HEK293 (cell line): Measurements from ENCODE around the gene NBPF20.
"Not testable (repeated sequence)": the region's sequence is repeated elsewhere in the genome, so short reads cannot be mapped to it uniquely, and the experiment has no call there.

Source experiments
- ZBTB7A ChIP-seq: fragments of 450-650 bp; formaldehyde crosslinking; IDR thresholded peaks from 2 replicates; pipeline ENCODE4 v1.5.1; 2016; ENCODE audit warnings: low read depth, missing biosample characterization, missing genetic modification characterization
- ZFP41 ChIP-seq: fragments of 450-650 bp; formaldehyde crosslinking; IDR thresholded peaks from 2 replicates; pipeline ENCODE4 v1.5.1; 2016; ENCODE audit warnings: missing biosample characterization, missing genetic modification characterization, borderline replicate concordance
- ZNF16 ChIP-seq: fragments of 450-650 bp; formaldehyde crosslinking; IDR thresholded peaks from 2 replicates; pipeline ENCODE4 v1.5.1; 2016; ENCODE audit warnings: low read depth, missing biosample characterization, missing genetic modification characterization
- ZNF274 ChIP-seq, 2 experiments: fragments of 200-500 bp in 1 of 2; fragments of 450-650 bp in 1 of 2; sonication (Bioruptor generic) in 1 of 2; formaldehyde crosslinking in 1 of 2; IDR thresholded peaks; 2 replicates each; pipeline versions ENCODE4 v1.5.1 to v1.6.1; 2014 to 2016; ENCODE audit warnings: borderline replicate concordance in 1 of 2, inconsistent platforms in 1 of 2, low read length in 1 of 2, missing biosample characterization in 1 of 2, missing genetic modification characterization in 1 of 2
- ZNF302 ChIP-seq: fragments of 450-650 bp; formaldehyde crosslinking; IDR thresholded peaks from 2 replicates; pipeline ENCODE4 v1.5.1; 2016; ENCODE audit warnings: missing biosample characterization, missing genetic modification characterization, low read depth
- ZNF350 ChIP-seq: fragments of 450-650 bp; formaldehyde crosslinking; IDR thresholded peaks from 2 replicates; pipeline ENCODE4 v1.5.0; 2017; ENCODE audit warnings: missing biosample characterization, mild to moderate bottlenecking, missing genetic modification characterization
- ZNF624 ChIP-seq: fragments of 450-650 bp; formaldehyde crosslinking; IDR thresholded peaks from 2 replicates; pipeline ENCODE4 v1.5.1; 2017; ENCODE audit warnings: missing biosample characterization, missing genetic modification characterization
- ZNF629 ChIP-seq: fragments of 450-650 bp; formaldehyde crosslinking; IDR thresholded peaks from 2 replicates; pipeline ENCODE4 v1.5.1; 2017; ENCODE audit warnings: missing biosample characterization, missing genetic modification characterization
- TF ChIP-seq, protein P1 (sequence below): fragments of 450-650 bp; formaldehyde crosslinking; IDR thresholded peaks from 2 replicates; pipeline ENCODE4 v1.5.1; 2016; ENCODE audit warnings: missing biosample characterization, missing genetic modification characterization
- TF ChIP-seq, protein P2 (sequence below): fragments of 450-650 bp; formaldehyde crosslinking; IDR thresholded peaks from 2 replicates; pipeline ENCODE4 v1.5.1; 2016; ENCODE audit warnings: missing biosample characterization, missing genetic modification characterization
- TF ChIP-seq, protein P3 (sequence below): fragments of 450-650 bp; formaldehyde crosslinking; IDR thresholded peaks from 2 replicates; pipeline ENCODE4 v1.5.1; 2016; ENCODE audit warnings: missing biosample characterization, missing genetic modification characterization
- TF ChIP-seq, protein P4 (sequence below): fragments of 450-650 bp; formaldehyde crosslinking; IDR thresholded peaks from 2 replicates; pipeline ENCODE4 v1.5.1; 2017; ENCODE audit warnings: missing biosample characterization, missing genetic modification characterization

DNA sequence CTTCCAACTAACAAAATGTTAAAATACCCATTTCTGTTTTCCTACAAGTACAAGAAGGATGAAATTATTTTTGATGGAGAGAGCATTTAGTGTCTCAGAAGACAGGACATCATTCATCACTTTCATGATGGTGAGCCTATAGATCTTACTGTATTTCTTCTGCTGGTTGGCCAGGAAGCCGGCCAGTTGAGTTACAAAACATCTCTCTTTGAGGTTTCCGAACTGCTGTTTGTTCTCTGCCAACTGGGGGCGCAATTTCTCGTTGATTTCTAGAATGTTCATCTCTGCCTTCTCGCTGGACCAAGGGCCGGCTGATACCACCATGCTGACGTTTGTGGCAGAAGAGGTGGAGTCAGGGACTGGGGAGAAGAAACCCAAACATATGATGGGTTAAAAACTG, 20.5 kb downstream of the NBPF20 start:
- not testable (repeated sequence) for TF ChIP-seq ZNF302 (tag by site-specific recombination); ZNF624; ZFP41 (tag by site-specific recombination); ZBTB7A (tag by site-specific recombination); ZNF274 (IDR thresholded peaks at IDR 0.05; ENCODE audit: low read length); ZNF274 (tag by site-specific recombination; IDR thresholded peaks at IDR 0.05; ENCODE audit: borderline replicate concordance); ZNF16 (tag by site-specific recombination); ZNF350 (tag by site-specific recombination); ZNF629
- TF ChIP-seq, protein P1, sequence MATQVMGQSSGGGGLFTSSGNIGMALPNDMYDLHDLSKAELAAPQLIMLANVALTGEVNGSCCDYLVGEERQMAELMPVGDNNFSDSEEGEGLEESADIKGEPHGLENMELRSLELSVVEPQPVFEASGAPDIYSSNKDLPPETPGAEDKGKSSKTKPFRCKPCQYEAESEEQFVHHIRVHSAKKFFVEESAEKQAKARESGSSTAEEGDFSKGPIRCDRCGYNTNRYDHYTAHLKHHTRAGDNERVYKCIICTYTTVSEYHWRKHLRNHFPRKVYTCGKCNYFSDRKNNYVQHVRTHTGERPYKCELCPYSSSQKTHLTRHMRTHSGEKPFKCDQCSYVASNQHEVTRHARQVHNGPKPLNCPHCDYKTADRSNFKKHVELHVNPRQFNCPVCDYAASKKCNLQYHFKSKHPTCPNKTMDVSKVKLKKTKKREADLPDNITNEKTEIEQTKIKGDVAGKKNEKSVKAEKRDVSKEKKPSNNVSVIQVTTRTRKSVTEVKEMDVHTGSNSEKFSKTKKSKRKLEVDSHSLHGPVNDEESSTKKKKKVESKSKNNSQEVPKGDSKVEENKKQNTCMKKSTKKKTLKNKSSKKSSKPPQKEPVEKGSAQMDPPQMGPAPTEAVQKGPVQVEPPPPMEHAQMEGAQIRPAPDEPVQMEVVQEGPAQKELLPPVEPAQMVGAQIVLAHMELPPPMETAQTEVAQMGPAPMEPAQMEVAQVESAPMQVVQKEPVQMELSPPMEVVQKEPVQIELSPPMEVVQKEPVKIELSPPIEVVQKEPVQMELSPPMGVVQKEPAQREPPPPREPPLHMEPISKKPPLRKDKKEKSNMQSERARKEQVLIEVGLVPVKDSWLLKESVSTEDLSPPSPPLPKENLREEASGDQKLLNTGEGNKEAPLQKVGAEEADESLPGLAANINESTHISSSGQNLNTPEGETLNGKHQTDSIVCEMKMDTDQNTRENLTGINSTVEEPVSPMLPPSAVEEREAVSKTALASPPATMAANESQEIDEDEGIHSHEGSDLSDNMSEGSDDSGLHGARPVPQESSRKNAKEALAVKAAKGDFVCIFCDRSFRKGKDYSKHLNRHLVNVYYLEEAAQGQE (tag by site-specific recombination) = not testable (repeated sequence)
- TF ChIP-seq, protein P2, sequence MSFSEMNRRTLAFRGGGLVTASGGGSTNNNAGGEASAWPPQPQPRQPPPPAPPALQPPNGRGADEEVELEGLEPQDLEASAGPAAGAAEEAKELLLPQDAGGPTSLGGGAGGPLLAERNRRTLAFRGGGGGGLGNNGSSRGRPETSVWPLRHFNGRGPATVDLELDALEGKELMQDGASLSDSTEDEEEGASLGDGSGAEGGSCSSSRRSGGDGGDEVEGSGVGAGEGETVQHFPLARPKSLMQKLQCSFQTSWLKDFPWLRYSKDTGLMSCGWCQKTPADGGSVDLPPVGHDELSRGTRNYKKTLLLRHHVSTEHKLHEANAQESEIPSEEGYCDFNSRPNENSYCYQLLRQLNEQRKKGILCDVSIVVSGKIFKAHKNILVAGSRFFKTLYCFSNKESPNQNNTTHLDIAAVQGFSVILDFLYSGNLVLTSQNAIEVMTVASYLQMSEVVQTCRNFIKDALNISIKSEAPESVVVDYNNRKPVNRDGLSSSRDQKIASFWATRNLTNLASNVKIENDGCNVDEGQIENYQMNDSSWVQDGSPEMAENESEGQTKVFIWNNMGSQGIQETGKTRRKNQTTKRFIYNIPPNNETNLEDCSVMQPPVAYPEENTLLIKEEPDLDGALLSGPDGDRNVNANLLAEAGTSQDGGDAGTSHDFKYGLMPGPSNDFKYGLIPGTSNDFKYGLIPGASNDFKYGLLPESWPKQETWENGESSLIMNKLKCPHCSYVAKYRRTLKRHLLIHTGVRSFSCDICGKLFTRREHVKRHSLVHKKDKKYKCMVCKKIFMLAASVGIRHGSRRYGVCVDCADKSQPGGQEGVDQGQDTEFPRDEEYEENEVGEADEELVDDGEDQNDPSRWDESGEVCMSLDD = not testable (repeated sequence)
- TF ChIP-seq, protein P3, sequence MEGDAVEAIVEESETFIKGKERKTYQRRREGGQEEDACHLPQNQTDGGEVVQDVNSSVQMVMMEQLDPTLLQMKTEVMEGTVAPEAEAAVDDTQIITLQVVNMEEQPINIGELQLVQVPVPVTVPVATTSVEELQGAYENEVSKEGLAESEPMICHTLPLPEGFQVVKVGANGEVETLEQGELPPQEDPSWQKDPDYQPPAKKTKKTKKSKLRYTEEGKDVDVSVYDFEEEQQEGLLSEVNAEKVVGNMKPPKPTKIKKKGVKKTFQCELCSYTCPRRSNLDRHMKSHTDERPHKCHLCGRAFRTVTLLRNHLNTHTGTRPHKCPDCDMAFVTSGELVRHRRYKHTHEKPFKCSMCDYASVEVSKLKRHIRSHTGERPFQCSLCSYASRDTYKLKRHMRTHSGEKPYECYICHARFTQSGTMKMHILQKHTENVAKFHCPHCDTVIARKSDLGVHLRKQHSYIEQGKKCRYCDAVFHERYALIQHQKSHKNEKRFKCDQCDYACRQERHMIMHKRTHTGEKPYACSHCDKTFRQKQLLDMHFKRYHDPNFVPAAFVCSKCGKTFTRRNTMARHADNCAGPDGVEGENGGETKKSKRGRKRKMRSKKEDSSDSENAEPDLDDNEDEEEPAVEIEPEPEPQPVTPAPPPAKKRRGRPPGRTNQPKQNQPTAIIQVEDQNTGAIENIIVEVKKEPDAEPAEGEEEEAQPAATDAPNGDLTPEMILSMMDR (tag by site-specific recombination) = not testable (repeated sequence)
- TF ChIP-seq, protein P4, sequence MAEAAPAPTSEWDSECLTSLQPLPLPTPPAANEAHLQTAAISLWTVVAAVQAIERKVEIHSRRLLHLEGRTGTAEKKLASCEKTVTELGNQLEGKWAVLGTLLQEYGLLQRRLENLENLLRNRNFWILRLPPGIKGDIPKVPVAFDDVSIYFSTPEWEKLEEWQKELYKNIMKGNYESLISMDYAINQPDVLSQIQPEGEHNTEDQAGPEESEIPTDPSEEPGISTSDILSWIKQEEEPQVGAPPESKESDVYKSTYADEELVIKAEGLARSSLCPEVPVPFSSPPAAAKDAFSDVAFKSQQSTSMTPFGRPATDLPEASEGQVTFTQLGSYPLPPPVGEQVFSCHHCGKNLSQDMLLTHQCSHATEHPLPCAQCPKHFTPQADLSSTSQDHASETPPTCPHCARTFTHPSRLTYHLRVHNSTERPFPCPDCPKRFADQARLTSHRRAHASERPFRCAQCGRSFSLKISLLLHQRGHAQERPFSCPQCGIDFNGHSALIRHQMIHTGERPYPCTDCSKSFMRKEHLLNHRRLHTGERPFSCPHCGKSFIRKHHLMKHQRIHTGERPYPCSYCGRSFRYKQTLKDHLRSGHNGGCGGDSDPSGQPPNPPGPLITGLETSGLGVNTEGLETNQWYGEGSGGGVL = not testable (repeated sequence)
